ENCODE results near the gene DMPK.
A peak's percentile ranks its signal among the peaks of the same experiment; 100 is the strongest.
"Not testable (repeated sequence)": the region's sequence is repeated elsewhere in the genome, so short reads cannot be mapped to it uniquely, and the experiment has no call there.

DMPK gene

GRCh38 chr19:45814851-45815480 is 32.7 kb upstream of the DMPK start, which contains the start of gene RSPH6A:
Gene RSPH6A, minus strand, starts transcription at chr19:45815308. Its CDS starts 132 bp downstream, at chr19:45815176.
- no peak for DNase-seq

GRCh38 chr19:45814166-45814780 is 32.0 kb upstream of the DMPK start:
- no peak for DNase-seq

- DNase-seq = no peak
These were observed 30.0 kb upstream of the DMPK start for GRCh38 chr19:45812297-45812696.

GRCh38 chr19:45809643-45810159 is 27.4 kb upstream of the DMPK start:
- DNase-seq = no peak

- DNase-seq = no peak
These were observed 23.4 kb upstream of the DMPK start for GRCh38 chr19:45805719-45806118.

- no peak for DNase-seq
These were observed 22.6 kb upstream of the DMPK start for GRCh38 chr19:45804959-45805230.

GRCh38 chr19:45804140-45804958 is 22.1 kb upstream of the DMPK start:
- DNase-seq = no peak

- no peak for DNase-seq
These were observed 19.4 kb upstream of the DMPK start for GRCh38 chr19:45801603-45802175.

- no peak for DNase-seq
These were observed 17.8 kb upstream of the DMPK start for GRCh38 chr19:45800070-45800553.

- DNase-seq = not testable (repeated sequence)
These were observed 17.3 kb upstream of the DMPK start for GRCh38 chr19:45799541-45799940.

- DNase-seq = peak; percentile 54
These were observed 16.8 kb upstream of the DMPK start for GRCh38 chr19:45798995-45799517.

GRCh38 chr19:45794627-45795026 is 12.3 kb upstream of the DMPK start:
- no peak for DNase-seq

- DNase-seq = no peak
These were observed 11.6 kb upstream of the DMPK start for GRCh38 chr19:45793876-45794275.

GRCh38 chr19:45793178-45793564 is 10.9 kb upstream of the DMPK start:
- DNase-seq = no peak

GRCh38 chr19:45792470-45793177 is 10.3 kb upstream of the DMPK start, which contains the start of gene DMWD:
Gene DMWD, minus strand, starts transcription at chr19:45792845. Its CDS starts 89 bp downstream, at chr19:45792756.
- DNase-seq = peak; percentile 99

- DNase-seq = no peak
These were observed 9.6 kb upstream of the DMPK start for GRCh38 chr19:45791744-45792469.

GRCh38 chr19:45790942-45791341 is 8.7 kb upstream of the DMPK start:
- peak; percentile 26 for DNase-seq

GRCh38 chr19:45789035-45789786 is 6.9 kb upstream of the DMPK start:
- no peak for DNase-seq

GRCh38 chr19:45786533-45786894 is 4.2 kb upstream of the DMPK start:
- DNase-seq = no peak

- no peak for DNase-seq
These were observed 3.7 kb upstream of the DMPK start for GRCh38 chr19:45785781-45786532.
